Chondrocyte (in vitro differentiated cells): ENCODE results near the gene ZBTB44. TPM values are rescaled to one million over a fixed set of nuclear protein-coding genes. Genes with fewer than 3 reads are reported as not detected.

Source experiments
- DNase-seq: peaks from one replicate; pipeline ENCODE4 v3.0.0; 2021; ENCODE audit warnings: mixed read lengths, low spot score
- H3K27ac Mint-ChIP-seq: one replicate; pipeline ENCODE4 v1.8.0; 2021; ENCODE audit warnings: mild to moderate bottlenecking, moderate library complexity, mixed read lengths; ENCODE audit not compliant: unreplicated experiment
- H3K27me3 Mint-ChIP-seq: 2 replicates; pipeline ENCODE4 v1.8.0; 2021; ENCODE audit warnings: low read depth, mixed read lengths
- H3K36me3 Mint-ChIP-seq: 2 replicates; pipeline ENCODE4 v1.8.0; 2021; ENCODE audit warnings: low read depth, mixed read lengths
- H3K4me1 Mint-ChIP-seq: 2 replicates; pipeline ENCODE4 v1.8.0; 2021; ENCODE audit warnings: low read depth, mild to moderate bottlenecking, mixed read lengths
- H3K4me3 Mint-ChIP-seq: one replicate; pipeline ENCODE4 v1.8.0; 2021; ENCODE audit warnings: mild to moderate bottlenecking, moderate library complexity, mixed read lengths; ENCODE audit not compliant: unreplicated experiment
- H3K9me3 Mint-ChIP-seq: 2 replicates; pipeline ENCODE4 v1.8.0; 2021; ENCODE audit warnings: low read depth, mixed read lengths
- total RNA-seq: library from RNA; stranded (reverse); gene quantifications from 3 replicates; pipeline ENCODE4 v1.2.1, GENCODE V29; 2021
- TF ChIP-seq, protein P1 (sequence below): fragments of 200-600 bp; sonication (generic); IDR thresholded peaks from 2 replicates; pipeline ENCODE4 v1.5.0; 2021; ENCODE audit warnings: antibody characterized with exemption, mild to moderate bottlenecking, moderate library complexity

Gene ZBTB44
- total RNA-seq, 1 donor from 2014 or later: 21.2 TPM

DNA sequence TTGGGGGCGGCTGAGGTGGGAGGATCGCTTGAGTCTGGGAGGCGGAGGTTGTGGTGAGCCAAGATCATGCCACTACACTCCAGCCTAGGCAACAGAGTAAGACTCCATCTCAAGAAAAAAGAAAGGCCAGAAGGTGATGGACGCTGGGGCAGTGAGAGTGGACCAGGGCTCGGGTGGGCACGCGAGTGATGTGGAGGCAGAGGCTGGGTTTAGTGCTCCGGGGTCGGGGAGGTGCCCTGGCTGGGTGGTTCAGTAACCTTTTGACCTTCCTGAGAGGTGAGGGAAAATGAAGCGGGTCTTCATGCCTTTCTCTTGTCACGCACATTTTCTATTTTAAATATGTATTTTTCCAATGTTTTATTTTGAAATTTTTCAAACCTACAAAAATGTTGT is 110.0 kb downstream of the ZBTB44 start:
- Mint-ChIP-seq H3K27me3 (peaks cover 25% of the 10 kb centered on the region), H3K9me3 (peaks cover 3% of the 10 kb centered on the region), H3K36me3 (peaks cover 3% of the 10 kb centered on the region), H3K4me3 (no peak overlapping the region), H3K4me1 (no peaks in the 10 kb centered on the region), H3K27ac (no peak overlapping the region)
- TF ChIP-seq, protein P1, sequence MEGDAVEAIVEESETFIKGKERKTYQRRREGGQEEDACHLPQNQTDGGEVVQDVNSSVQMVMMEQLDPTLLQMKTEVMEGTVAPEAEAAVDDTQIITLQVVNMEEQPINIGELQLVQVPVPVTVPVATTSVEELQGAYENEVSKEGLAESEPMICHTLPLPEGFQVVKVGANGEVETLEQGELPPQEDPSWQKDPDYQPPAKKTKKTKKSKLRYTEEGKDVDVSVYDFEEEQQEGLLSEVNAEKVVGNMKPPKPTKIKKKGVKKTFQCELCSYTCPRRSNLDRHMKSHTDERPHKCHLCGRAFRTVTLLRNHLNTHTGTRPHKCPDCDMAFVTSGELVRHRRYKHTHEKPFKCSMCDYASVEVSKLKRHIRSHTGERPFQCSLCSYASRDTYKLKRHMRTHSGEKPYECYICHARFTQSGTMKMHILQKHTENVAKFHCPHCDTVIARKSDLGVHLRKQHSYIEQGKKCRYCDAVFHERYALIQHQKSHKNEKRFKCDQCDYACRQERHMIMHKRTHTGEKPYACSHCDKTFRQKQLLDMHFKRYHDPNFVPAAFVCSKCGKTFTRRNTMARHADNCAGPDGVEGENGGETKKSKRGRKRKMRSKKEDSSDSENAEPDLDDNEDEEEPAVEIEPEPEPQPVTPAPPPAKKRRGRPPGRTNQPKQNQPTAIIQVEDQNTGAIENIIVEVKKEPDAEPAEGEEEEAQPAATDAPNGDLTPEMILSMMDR: no peak
- no peak for DNase-seq

DNA sequence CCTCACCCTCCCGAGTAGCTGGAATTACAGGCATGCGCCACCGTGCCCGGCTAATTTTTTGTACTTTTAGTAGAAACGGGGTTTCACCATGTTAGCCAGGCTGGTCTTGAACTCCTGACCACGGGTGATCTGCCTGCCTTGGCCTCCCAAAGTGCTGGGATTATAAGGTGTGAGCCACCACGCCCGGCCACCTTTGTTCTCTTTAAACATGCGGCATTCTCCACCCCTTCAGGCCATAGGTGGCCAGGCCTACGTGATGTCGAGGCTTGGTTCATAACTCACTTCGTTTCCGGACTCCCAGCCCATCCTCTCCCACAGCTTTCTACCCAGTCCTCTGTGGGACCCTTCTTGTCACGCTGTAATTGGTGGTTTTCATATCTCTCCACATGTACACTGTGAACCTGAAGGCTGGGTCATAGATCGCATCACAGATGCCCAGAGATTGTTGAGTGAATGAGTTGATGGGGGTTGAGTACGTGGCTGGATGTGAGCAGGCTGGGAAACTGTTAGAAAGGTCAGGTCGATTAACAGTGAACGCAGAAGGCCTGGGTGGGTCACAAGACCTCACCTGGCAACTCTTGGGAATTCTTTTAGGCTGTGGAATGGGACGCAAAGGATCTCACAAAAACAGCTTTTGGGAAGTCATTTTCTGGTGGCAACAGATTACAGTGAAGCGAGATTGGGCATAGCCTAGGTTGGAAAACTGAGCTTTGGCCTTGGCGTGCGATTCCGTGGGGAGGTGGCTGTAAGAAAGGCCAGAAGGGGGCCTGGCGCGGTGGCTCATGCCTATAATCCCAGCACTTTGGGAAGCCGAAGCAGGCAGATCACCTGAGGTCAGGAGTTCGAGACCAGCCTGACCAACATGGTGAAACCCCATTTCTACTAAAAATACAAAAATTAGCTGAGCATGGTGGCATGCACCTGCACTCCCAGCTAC is 110.7 kb downstream of the ZBTB44 start:
- H3K27me3 Mint-ChIP-seq: peaks cover 23% of the 10 kb centered on the region
- H3K4me3 Mint-ChIP-seq: no peak overlapping the region
- no peak for DNase-seq
- H3K4me1 Mint-ChIP-seq: no peaks in the 10 kb centered on the region
- H3K27ac Mint-ChIP-seq: no peak overlapping the region
- H3K9me3 Mint-ChIP-seq: peaks cover 3% of the 10 kb centered on the region
- H3K36me3 Mint-ChIP-seq: peaks cover 3% of the 10 kb centered on the region
- TF ChIP-seq, protein P1: no peak

DNA sequence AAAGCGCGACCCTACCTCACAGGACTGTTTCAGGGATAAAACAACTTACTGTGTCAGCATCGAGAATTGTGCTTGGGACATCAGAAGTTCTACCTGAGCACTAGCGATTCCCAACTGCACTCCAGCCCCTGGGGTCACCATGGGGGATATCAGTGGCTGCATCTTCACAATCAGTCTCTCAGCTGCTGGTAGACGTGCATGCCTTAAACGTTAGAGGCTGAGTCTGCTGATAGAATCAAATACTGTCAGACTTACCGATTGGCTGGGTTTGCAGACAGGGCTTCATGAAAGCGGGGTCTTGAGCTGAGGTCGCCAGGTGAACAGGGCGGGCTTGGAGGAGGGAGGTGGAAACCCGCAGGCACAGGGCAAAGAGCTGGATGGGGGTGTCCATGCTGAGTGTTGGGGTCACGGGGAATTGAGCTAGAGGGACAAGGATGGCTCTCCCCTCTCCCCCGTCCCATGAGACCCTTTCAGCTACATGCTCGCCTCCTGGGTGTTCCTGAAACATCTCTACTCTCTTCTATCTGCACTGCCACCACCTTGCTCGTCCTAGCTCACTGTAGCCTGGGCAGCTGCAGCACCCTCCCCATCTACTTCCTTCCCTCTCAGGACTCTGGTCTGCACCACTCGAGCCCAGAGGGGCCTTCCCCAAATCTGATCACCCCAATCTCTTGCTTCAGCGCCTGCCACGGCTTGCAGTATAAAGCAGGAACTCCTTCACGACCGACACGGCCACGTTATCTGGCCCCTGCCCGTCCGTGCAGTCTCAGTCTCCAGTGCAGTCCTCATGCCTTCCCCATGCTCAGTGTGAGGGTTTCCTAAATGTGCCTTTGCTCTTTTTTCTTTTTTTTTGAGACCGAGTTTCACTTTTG is 111.7 kb downstream of the ZBTB44 start:
- Mint-ChIP-seq H3K27me3 (peaks cover 15% of the 10 kb centered on the region), H3K4me3 (no peak overlapping the region), H3K4me1 (no peaks in the 10 kb centered on the region), H3K27ac (no peak overlapping the region), H3K9me3 (peaks cover 3% of the 10 kb centered on the region), H3K36me3 (peaks cover 3% of the 10 kb centered on the region)
- no peak for DNase-seq
- TF ChIP-seq, protein P1: no peak

DNA sequence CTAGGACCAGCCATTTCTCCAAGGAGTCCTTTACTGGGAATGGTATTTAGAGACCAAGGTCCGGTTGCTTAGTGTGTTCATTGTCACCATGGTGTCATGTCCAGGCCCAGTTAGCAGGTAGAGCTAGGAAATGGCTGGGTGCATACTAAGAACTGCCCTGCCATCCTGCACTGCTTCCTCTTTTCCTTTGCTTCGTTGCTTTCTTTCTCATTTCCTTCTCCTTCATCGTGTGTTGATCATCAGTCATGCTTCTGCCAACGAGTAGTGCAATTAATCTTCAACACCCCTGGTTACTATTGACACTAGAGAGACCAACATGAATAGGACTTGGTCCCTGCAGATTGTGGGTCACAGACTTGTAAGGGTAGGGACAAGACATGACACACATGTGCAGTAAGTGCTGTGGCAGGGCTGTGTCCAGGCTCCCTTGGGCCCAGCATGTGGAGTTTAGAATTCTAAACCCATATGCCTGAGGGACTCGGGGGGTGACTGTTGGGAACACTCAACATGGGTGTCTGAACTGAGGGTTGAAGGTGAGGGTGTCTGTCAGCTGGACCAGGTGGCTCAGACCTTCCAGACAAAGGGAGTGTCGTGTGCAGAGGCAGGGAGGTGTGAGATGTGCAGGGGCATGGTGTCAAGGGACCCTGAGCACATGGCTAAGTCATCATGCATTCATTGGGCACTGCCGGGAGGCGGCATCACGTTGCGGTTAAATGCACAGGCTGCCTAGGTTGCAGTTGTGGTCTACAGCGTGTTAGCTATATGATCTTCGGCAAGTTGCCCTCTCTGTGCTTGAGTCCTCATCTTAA is 112.5 kb downstream of the ZBTB44 start:
- peaks cover 15% of the 10 kb centered on the region for H3K27me3 Mint-ChIP-seq
- peaks cover 3% of the 10 kb centered on the region for H3K9me3 Mint-ChIP-seq
- H3K4me3 Mint-ChIP-seq: no peak overlapping the region
- peaks cover 3% of the 10 kb centered on the region for H3K36me3 Mint-ChIP-seq
- TF ChIP-seq, protein P1: no peak
- no peak overlapping the region for H3K27ac Mint-ChIP-seq
- H3K4me1 Mint-ChIP-seq: no peaks in the 10 kb centered on the region
- no peak for DNase-seq
